ENCODE data around the gene GTF2IRD1. TPM values are rescaled to one million over a fixed set of nuclear protein-coding genes. Genes with fewer than 3 reads are reported as not detected.

The GTF2IRD1 gene
- total RNA-seq, 1 experiment from 2014 or later: 34.3 TPM

DNA sequence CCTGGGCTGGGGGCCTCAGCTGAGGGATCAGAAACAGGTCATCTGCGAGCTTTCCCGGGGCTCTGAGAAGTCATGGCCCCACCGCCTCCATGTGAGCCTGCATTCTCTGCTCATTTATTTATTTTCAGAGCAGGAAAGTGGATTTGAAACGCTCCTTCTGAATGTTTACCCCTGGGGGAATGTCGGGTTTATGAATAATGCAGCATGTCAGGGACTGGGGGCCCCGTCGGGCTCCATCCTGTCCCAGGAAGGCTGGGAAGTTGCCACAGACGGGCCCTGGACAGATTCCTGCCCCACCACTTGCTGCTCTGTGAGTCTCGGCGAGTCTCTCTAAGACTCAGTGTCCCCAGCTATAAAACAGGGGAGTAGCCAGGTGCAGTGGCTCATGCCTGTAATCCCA, 11.9 kb upstream of the GTF2IRD1 start:
- Histone ChIP-seq H2BK120ac (ENCODE audit: low read depth, low read length, poor library complexity, severe bottlenecking) (no peak overlapping the region), H3K79me2 (ENCODE audit: insufficient read depth, low read length) (no peaks in the 10 kb centered on the region), H3K4me1 (ENCODE audit: insufficient read depth, low read length) (no peaks in the 10 kb centered on the region), H3K9ac (ENCODE audit: extremely low read depth, insufficient read length, low read length) (no peak overlapping the region), H2AFZ (ENCODE audit: low read length) (no peak overlapping the region), H4K91ac (ENCODE audit: insufficient read length, low read depth, low read length) (no peak overlapping the region), H3K27me3 (ENCODE audit: insufficient read depth, low read length) (no peaks in the 10 kb centered on the region), H3K18ac (ENCODE audit: insufficient read length, low read depth, low read length) (no peak overlapping the region), H4K5ac (ENCODE audit: insufficient read length, low read depth, low read length) (no peak overlapping the region), H3K23me2 (ENCODE audit: insufficient read length, low read depth, low read length, poor library complexity, severe bottlenecking) (no peaks in the 10 kb centered on the region), H4K20me1 (ENCODE audit: control insufficient read depth, insufficient read depth, insufficient read length) (no peaks in the 10 kb centered on the region), H3K4ac (ENCODE audit: low read depth, low read length) (no peak overlapping the region), H2BK20ac (ENCODE audit: low read depth, low read length, poor library complexity, severe bottlenecking) (no peak overlapping the region), H3K56ac (ENCODE audit: insufficient read length, low read depth, low read length) (no peak overlapping the region), H3K27ac (ENCODE audit: insufficient read length, low read depth, low read length) (no peak overlapping the region), H3K23ac (ENCODE audit: insufficient read length, low read depth, low read length) (no peak overlapping the region), H3T11ph (ENCODE audit: low read length) (no peak overlapping the region), H3K4me2 (ENCODE audit: insufficient read depth, insufficient read length, low read length) (no peak overlapping the region), H3K79me1 (ENCODE audit: insufficient read depth, low read depth, low read length, poor library complexity, severe bottlenecking) (no peaks in the 10 kb centered on the region), H2BK12ac (ENCODE audit: insufficient read length, low read depth, low read length) (no peak overlapping the region), H2BK15ac (ENCODE audit: low read depth, low read length) (no peak overlapping the region), H3K9me3 (ENCODE audit: control insufficient read depth, low read depth, low read length) (peaks cover 5% of the 10 kb centered on the region), H2BK5ac (ENCODE audit: insufficient read length, low read length) (no peak overlapping the region), H3K14ac (ENCODE audit: insufficient read depth, low read length) (no peak overlapping the region), H2AK5ac (ENCODE audit: insufficient read length, low read length) (no peak overlapping the region), H4K8ac (replicated peaks; ENCODE audit: insufficient read length, low read depth, low read length) (no peak overlapping the region)
- peaks cover 2 to 12% (median 6%) of the 10 kb centered on the region in 3 experiments; a peak in 5 of 7 replicates for H3K36me3 Mint-ChIP-seq (ENCODE audit: insufficient read depth in 1 of 3, low read depth in 3 of 3)
- H3K27me3 Mint-ChIP-seq (ENCODE audit: low read depth): no peaks in the 10 kb centered on the region; the same call in 1 of the 2 replicates
- no peak overlapping the region for H3K4me3 Mint-ChIP-seq
- WGBS (ENCODE audit: extremely low coverage, insufficient read length, low lambda C conversion rate): no CpG with 5 or more reads among the region's 10 CpGs
- TF ChIP-seq, protein P1, sequence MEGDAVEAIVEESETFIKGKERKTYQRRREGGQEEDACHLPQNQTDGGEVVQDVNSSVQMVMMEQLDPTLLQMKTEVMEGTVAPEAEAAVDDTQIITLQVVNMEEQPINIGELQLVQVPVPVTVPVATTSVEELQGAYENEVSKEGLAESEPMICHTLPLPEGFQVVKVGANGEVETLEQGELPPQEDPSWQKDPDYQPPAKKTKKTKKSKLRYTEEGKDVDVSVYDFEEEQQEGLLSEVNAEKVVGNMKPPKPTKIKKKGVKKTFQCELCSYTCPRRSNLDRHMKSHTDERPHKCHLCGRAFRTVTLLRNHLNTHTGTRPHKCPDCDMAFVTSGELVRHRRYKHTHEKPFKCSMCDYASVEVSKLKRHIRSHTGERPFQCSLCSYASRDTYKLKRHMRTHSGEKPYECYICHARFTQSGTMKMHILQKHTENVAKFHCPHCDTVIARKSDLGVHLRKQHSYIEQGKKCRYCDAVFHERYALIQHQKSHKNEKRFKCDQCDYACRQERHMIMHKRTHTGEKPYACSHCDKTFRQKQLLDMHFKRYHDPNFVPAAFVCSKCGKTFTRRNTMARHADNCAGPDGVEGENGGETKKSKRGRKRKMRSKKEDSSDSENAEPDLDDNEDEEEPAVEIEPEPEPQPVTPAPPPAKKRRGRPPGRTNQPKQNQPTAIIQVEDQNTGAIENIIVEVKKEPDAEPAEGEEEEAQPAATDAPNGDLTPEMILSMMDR (conservative IDR thresholded peaks at IDR 0.05): no peak
- 0 out of 4 replicates have a peak, but pooled peaks cover 2% of the 10 kb centered on the region in 2 experiments for H3K4me1 Mint-ChIP-seq
- peaks cover 11 to 15% of the 10 kb centered on the region in 2 experiments; a peak in 4 of 5 replicates for H3K9me3 Mint-ChIP-seq
- DNase-seq: no peak
- H3K27ac Mint-ChIP-seq: peak overlapping the region in 1 of 3 experiments; percentile 44; a peak in 1 of 7 replicates

Data from H9 (cell line).